ENCODE results near the gene DRC3. TPM values are rescaled to one million over a fixed set of nuclear protein-coding genes. Genes with fewer than 3 reads are reported as not detected.

The DRC3 gene, protein sequence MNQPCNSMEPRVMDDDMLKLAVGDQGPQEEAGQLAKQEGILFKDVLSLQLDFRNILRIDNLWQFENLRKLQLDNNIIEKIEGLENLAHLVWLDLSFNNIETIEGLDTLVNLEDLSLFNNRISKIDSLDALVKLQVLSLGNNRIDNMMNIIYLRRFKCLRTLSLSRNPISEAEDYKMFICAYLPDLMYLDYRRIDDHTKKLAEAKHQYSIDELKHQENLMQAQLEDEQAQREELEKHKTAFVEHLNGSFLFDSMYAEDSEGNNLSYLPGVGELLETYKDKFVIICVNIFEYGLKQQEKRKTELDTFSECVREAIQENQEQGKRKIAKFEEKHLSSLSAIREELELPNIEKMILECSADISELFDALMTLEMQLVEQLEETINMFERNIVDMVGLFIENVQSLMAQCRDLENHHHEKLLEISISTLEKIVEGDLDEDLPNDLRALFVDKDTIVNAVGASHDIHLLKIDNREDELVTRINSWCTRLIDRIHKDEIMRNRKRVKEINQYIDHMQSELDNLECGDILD
- total RNA-seq (1.6 and 2.3 TPM in 2 replicates), polyA plus RNA-seq (1.9 and 2.9 TPM in 2 replicates), polyA minus RNA-seq (4.0 and 5.1 TPM in 2 replicates), Bru-seq, nascent RNA (percentile 28 among the genes with signal in this experiment), BruChase-seq, experiment 1, labeled RNA remaining after a 6-hour chase (percentile 23 among the genes with signal in this experiment), BruChase-seq, experiment 2, labeled RNA remaining after a 2-hour chase (percentile 21 among the genes with signal in this experiment)
- polyA plus RNA-seq (2011; cell fraction: cytosol; rRNA removed), result 1.0 and 1.7 TPM in 2 replicates
- 11.9 and 12.5 TPM in 2 replicates for polyA plus RNA-seq (2011; cell fraction: nucleus; rRNA removed)
- polyA plus RNA-seq (2012), result 2.0 and 2.9 TPM in 2 replicates
- polyA minus RNA-seq (2011; cell fraction: cytosol; rRNA and poly(A)+ RNA removed), result not detected
- 3.3 and 3.7 TPM in 2 replicates for polyA minus RNA-seq (2011; cell fraction: nucleus; rRNA and poly(A)+ RNA removed)
- long read RNA-seq, partial matches to known transcripts, result 2 of 14 reads
- long read RNA-seq, other reads (novel, unspliced or antisense), result 12 of 14 reads

- POLR2A ChIA-PET, result interaction anchor here (0.6 to 1.1 kb wide), 5 partner anchors 14 to 476 kb away, joined by 3 to 10 read pairs (median 3); partner anchors contain the start of gene RASD1
- peak; percentile 100 for FAIRE-seq
- dilution Hi-C loops (cut with MboI; ENCODE audit: extremely low pct_ligation_motif_present, low sequenced_read_pairs), result no loop called here
Observed at GRCh38 chr17:17972126-17972951, at the start of gene DRC3, which contains the start of gene TOM1L2. Gene DRC3, plus strand, starts transcription at chr17:17972862. Its CDS starts 4,737 bp downstream, at chr17:17977599. Gene TOM1L2, minus strand, starts transcription at chr17:17972400. Its CDS starts 87 bp downstream, at chr17:17972313.

More at GRCh38 chr17:17972126-17972951, at the start of gene DRC3, which contains the start of gene TOM1L2:
- intact Hi-C loops (cut with micrococcal nuclease), result loop anchor here (1.0 to 2.0 kb wide), 5 partner anchors 14 to 81 kb away; partner anchors contain the start of genes ATPAF2 and GID4
- peak within 1 kb of the TSS; percentile 67 for H3K27ac ChIP-seq (ENCODE audit: insufficient read depth, low read depth, low read length)
- H3K27me3 ChIP-seq (ENCODE audit: control insufficient read depth in 2 of 2, insufficient read depth in 2 of 2, low read length in 2 of 2), result no peaks in the 10 kb centered on the region
- BruUV-seq (replicated peaks), result no TSS peak
- H3K9me1 ChIP-seq (replicated peaks; ENCODE audit: control insufficient read depth, extremely low read depth, insufficient read depth, low read length), result no peaks in the 10 kb centered on the region
- peaks cover 22% of the 10 kb centered on the region for H3K79me2 ChIP-seq (ENCODE audit: control insufficient read depth, insufficient read depth, low read length)
- H3K4me1 ChIP-seq (ENCODE audit: control insufficient read depth, extremely low read depth, insufficient read depth, low read length), result peaks cover 17% of the 10 kb centered on the region
- peaks cover 3% of the 10 kb centered on the region for H4K20me1 ChIP-seq (replicated peaks; ENCODE audit: control insufficient read depth, extremely low read depth, insufficient read depth, low read length)
- peak; percentile 100 for DNase-seq (ENCODE audit: low read depth, low spot score)
- H2AFZ ChIP-seq (ENCODE audit: low read depth, low read length), result peak within 1 kb of the TSS; percentile 95
- no peaks in the 10 kb centered on the region for H3K9me3 ChIP-seq (replicated peaks; ENCODE audit: control insufficient read depth, insufficient read depth, low read length)
- peak within 1 kb of the TSS; percentile 83 for H3K9ac ChIP-seq (replicated peaks; ENCODE audit: extremely low read depth, insufficient read depth, low read length)
- peak within 1 kb of the TSS; percentile 79 to 87 (median 82) for H3K4me3 ChIP-seq (replicated peaks in 1 of 3; ENCODE audit: insufficient read depth in 1 of 3, low read depth in 1 of 3, low read length in 3 of 3)
- TF ChIP-seq MAX (IDR thresholded peaks at IDR 0.05; ENCODE audit: insufficient read depth, insufficient read length) (peak; percentile 72), POLR2AphosphoS5 (IDR thresholded peaks at IDR 0.05; ENCODE audit: insufficient read depth, low read depth, low read length) (peak; percentile 48), FOS (IDR thresholded peaks at IDR 0.05; ENCODE audit: borderline replicate concordance, insufficient read depth, low read length) (no peak), POLR2A (IDR thresholded peaks at IDR 0.05; ENCODE audit: low read depth, low read length) (peak; percentile 78), MYC (IDR thresholded peaks at IDR 0.05; ENCODE audit: low read depth, low read length) (no peak)
- TF ChIP-seq, protein P1, sequence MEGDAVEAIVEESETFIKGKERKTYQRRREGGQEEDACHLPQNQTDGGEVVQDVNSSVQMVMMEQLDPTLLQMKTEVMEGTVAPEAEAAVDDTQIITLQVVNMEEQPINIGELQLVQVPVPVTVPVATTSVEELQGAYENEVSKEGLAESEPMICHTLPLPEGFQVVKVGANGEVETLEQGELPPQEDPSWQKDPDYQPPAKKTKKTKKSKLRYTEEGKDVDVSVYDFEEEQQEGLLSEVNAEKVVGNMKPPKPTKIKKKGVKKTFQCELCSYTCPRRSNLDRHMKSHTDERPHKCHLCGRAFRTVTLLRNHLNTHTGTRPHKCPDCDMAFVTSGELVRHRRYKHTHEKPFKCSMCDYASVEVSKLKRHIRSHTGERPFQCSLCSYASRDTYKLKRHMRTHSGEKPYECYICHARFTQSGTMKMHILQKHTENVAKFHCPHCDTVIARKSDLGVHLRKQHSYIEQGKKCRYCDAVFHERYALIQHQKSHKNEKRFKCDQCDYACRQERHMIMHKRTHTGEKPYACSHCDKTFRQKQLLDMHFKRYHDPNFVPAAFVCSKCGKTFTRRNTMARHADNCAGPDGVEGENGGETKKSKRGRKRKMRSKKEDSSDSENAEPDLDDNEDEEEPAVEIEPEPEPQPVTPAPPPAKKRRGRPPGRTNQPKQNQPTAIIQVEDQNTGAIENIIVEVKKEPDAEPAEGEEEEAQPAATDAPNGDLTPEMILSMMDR (IDR thresholded peaks at IDR 0.05; ENCODE audit: extremely low read depth in 1 of 2, insufficient read depth in 1 of 2, low read depth in 1 of 2, low read length in 2 of 2), result no peak
- peak within 1 kb of the TSS; percentile 97 for H3K4me2 ChIP-seq (ENCODE audit: insufficient read depth, low read length)
- CTCF ChIA-PET, result interaction anchor here (0.8 to 3.0 kb wide), 14 partner anchors 12 to 136 kb away, joined by 3 to 21 read pairs (median 5); partner anchors contain the start of gene SREBF1
- H3K36me3 ChIP-seq (ENCODE audit: control insufficient read depth in 2 of 2, extremely low read depth in 1 of 2, insufficient read depth in 2 of 2, low read length in 2 of 2), result no peaks in the 10 kb centered on the region
